ENCODE data around the gene MCAM. TPM values are rescaled to one million over a fixed set of nuclear protein-coding genes. Genes with fewer than 3 reads are reported as not detected.
A peak's percentile ranks its signal among the peaks of the same experiment; 100 is the strongest.

MCAM gene
- total RNA-seq, 1 experiment from 2014 or later = 38.8 TPM

DNA sequence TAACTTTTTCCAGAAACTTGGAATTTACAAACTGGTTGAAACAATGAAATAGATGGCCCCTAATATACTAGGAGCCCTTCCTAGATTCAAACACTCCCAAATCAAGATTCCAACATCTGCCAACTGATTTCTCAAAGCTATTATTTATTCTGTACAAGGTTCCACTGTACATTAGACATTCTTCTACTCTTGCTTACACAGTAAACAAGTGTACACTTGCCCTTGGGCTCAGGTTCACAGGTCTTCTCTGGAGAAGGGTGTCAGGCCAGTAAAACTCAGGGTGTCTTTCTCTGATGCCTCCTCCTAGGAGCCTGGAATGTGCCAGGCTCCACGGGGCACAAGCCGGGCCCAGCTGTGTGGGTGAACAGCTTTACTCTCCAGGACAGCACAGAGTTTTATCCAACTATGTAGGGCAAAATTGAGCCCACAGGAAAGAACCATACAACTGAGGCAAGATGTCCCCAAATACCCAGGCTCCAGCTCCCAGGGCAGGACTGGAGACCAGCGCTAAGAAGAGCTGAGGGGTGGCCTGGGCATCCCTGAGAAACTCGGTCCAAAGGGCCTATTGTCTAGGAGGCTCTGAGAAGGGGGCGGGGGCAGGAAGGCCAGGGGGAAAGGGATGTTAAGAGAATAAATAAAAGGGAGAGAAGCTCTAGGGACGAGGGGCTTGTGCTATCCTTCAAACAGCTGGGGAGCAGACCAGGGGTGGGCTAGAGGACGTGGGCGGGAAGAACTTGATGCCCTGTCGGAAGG, 38.3 kb upstream of the MCAM start:
- Histone ChIP-seq H3F3A (ENCODE audit: insufficient read depth, low read depth) (peaks cover 11% of the 10 kb centered on the region; the same call in 1 of the 2 replicates), H3K4me2 (no peak overlapping the region), H3K36me3 (ENCODE audit: low read depth) (no peaks in the 10 kb centered on the region), H3K27ac (no peak overlapping the region), H3K9me2 (ENCODE audit: insufficient read depth) (no peaks in the 10 kb centered on the region), H3K4me3 (no peak overlapping the region), H4K20me1 (ENCODE audit: insufficient read depth) (no peaks in the 10 kb centered on the region), H3K79me2 (ENCODE audit: low read depth) (no peaks in the 10 kb centered on the region), H3K9me3 (ENCODE audit: insufficient read depth, low read depth) (no peaks in the 10 kb centered on the region), H3K4me1 (replicated peaks; ENCODE audit: insufficient read depth) (peaks cover 8% of the 10 kb centered on the region), H3K27me3 (ENCODE audit: insufficient read depth, low read depth) (0 out of 2 replicates have a peak, but pooled peaks cover 6% of the 10 kb centered on the region), H2AFZ (no peak overlapping the region)
- DNase-seq = no peak
- ChIA-PET CTCF (interaction anchor here (0.5 to 2.4 kb wide), 8 partner anchors 12 to 120 kb away, joined by 3 to 19 read pairs (median 4); partner anchors contain the start of gene USP2), POLR2A (ENCODE audit: unreplicated experiment) (no interaction called here)
- intact Hi-C loops (cut with micrococcal nuclease; ENCODE audit: unreplicated experiment) = no loop called here
- TF ChIP-seq, protein P1, sequence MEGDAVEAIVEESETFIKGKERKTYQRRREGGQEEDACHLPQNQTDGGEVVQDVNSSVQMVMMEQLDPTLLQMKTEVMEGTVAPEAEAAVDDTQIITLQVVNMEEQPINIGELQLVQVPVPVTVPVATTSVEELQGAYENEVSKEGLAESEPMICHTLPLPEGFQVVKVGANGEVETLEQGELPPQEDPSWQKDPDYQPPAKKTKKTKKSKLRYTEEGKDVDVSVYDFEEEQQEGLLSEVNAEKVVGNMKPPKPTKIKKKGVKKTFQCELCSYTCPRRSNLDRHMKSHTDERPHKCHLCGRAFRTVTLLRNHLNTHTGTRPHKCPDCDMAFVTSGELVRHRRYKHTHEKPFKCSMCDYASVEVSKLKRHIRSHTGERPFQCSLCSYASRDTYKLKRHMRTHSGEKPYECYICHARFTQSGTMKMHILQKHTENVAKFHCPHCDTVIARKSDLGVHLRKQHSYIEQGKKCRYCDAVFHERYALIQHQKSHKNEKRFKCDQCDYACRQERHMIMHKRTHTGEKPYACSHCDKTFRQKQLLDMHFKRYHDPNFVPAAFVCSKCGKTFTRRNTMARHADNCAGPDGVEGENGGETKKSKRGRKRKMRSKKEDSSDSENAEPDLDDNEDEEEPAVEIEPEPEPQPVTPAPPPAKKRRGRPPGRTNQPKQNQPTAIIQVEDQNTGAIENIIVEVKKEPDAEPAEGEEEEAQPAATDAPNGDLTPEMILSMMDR (conservative IDR thresholded peaks at IDR 0.05) = no peak
- no peak for TF ChIP-seq EZH2 (IDR thresholded peaks at IDR 0.05; ENCODE audit: low read depth)
- BruUV-seq (replicated peaks) = no TSS peak

DNA sequence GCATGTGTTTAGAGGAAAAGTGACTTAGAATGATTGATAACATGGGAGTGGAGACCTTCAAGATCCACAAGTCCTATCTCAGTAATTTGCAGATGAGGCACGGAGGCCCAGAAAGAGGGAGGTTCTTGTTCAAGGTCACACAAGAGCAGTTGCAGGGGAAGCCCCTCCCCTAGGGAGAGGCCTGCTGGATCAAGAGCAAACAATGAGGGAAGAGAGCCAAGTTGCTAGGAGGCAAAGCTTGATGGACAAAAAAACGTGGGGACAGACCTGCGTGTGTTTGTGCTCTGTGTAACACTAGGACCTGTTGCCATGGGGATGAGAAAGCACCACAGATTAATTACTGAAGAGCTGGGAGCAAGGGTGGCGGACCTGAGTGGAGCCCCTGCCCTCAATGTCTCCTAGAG, 35.9 kb upstream of the MCAM start:
- intact Hi-C loops (cut with micrococcal nuclease; ENCODE audit: unreplicated experiment) = no loop called here
- Histone ChIP-seq H3K9me2 (ENCODE audit: insufficient read depth) (no peaks in the 10 kb centered on the region), H3K4me3 (no peak overlapping the region), H3K4me1 (replicated peaks; ENCODE audit: insufficient read depth) (no peaks in the 10 kb centered on the region), H3K36me3 (ENCODE audit: low read depth) (no peaks in the 10 kb centered on the region), H3K4me2 (no peak overlapping the region), H3K27me3 (ENCODE audit: insufficient read depth, low read depth) (0 out of 2 replicates have a peak, but pooled peaks cover 12% of the 10 kb centered on the region), H3K27ac (no peak overlapping the region), H3F3A (ENCODE audit: insufficient read depth, low read depth) (peaks cover 11% of the 10 kb centered on the region; the same call in 1 of the 2 replicates), H2AFZ (no peak overlapping the region), H3K79me2 (ENCODE audit: low read depth) (no peaks in the 10 kb centered on the region), H4K20me1 (ENCODE audit: insufficient read depth) (no peaks in the 10 kb centered on the region), H3K9me3 (ENCODE audit: insufficient read depth, low read depth) (no peaks in the 10 kb centered on the region)
- peak in 1 of 2 experiments; percentile 57 for DNase-seq
- no peak for TF ChIP-seq EZH2 (IDR thresholded peaks at IDR 0.05; ENCODE audit: low read depth)
- TF ChIP-seq, protein P1 (conservative IDR thresholded peaks at IDR 0.05) = no peak
- ChIA-PET CTCF (no interaction called here), POLR2A (ENCODE audit: unreplicated experiment) (interaction anchor here (0.6 kb wide), 1 partner anchor 80 kb away, joined by 4 read pairs; no protein-coding TSS in a partner anchor)
- BruUV-seq (replicated peaks) = no TSS peak

DNA sequence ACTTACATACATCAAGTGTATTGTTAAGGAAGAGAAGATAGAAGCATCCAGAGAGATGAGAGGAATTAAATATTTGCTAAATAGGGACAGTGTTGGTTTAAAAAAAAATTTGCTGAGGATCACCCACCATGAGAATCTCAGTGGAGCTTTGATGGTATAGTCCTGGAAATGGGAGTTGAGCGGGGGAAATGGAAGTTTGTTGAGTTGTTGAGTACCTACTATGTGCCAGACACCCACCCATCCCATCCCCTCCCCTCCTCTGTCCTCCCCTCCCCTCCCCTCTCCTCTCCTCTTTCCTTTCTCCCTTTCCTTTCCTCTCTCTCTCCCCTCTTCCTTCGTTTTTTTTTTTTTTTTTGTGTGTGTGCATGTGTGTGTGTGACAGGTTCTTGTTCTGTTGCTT, 34.3 kb upstream of the MCAM start:
- no peak overlapping the region for H3K27ac ChIP-seq
- no peak overlapping the region for H3K4me3 ChIP-seq
- peaks cover 11% of the 10 kb centered on the region; the same call in 1 of the 2 replicates for H3F3A ChIP-seq (ENCODE audit: insufficient read depth, low read depth)
- no peak for TF ChIP-seq EZH2 (IDR thresholded peaks at IDR 0.05; ENCODE audit: low read depth)
- TF ChIP-seq, protein P1 (conservative IDR thresholded peaks at IDR 0.05) = no peak
- no peaks in the 10 kb centered on the region for H3K4me1 ChIP-seq (replicated peaks; ENCODE audit: insufficient read depth)
- no peaks in the 10 kb centered on the region for H3K79me2 ChIP-seq (ENCODE audit: low read depth)
- H3K4me2 ChIP-seq = no peak overlapping the region
- H3K9me2 ChIP-seq (ENCODE audit: insufficient read depth) = no peaks in the 10 kb centered on the region
- H2AFZ ChIP-seq = no peak overlapping the region
- BruUV-seq (replicated peaks) = no TSS peak
- H3K27me3 ChIP-seq (ENCODE audit: insufficient read depth, low read depth) = peaks cover 26% of the 10 kb centered on the region
- intact Hi-C loops (cut with micrococcal nuclease; ENCODE audit: unreplicated experiment) = no loop called here
- no peaks in the 10 kb centered on the region for H3K9me3 ChIP-seq (ENCODE audit: insufficient read depth, low read depth)
- no peaks in the 10 kb centered on the region for H3K36me3 ChIP-seq (ENCODE audit: low read depth)
- H4K20me1 ChIP-seq (ENCODE audit: insufficient read depth) = no peaks in the 10 kb centered on the region
- CTCF ChIA-PET = no interaction called here
- no peak for DNase-seq
- POLR2A ChIA-PET (ENCODE audit: unreplicated experiment) = no interaction called here

Measured in PC-9 (cell line).